GM23248 (cell line): Measurements from ENCODE around the gene TRIM22. TPM values are rescaled to one million over a fixed set of nuclear protein-coding genes. Genes with fewer than 3 reads are reported as not detected.
"Not testable (repeated sequence)": the region's sequence is repeated elsewhere in the genome, so short reads cannot be mapped to it uniquely, and the experiment has no call there.

Source experiments
- DNase-seq: peaks from one replicate; pipeline ENCODE4 v3.0.0-alpha.2; 2015
- H2AFZ ChIP-seq: fragments of 200-600 bp; sonication (generic); 2 replicates; pipeline ENCODE4 v1.6.1; 2016; ENCODE audit warnings: antibody characterized with exemption
- H3F3A ChIP-seq: fragments of 200-600 bp; sonication (generic); 2 replicates; pipeline ENCODE4 v1.6.1; 2016; ENCODE audit warnings: mild to moderate bottlenecking, antibody characterized with exemption, mixed run types; ENCODE audit not compliant: insufficient read depth
- H3K27ac ChIP-seq: fragments of 200-600 bp; sonication (generic); 2 replicates; pipeline ENCODE4 v1.5.1; 2016; ENCODE audit warnings: mild to moderate bottlenecking
- H3K27me3 ChIP-seq: fragments of 200-600 bp; sonication (generic); replicated peaks from 2 replicates; pipeline ENCODE4 v1.6.1; 2016; ENCODE audit warnings: mild to moderate bottlenecking; ENCODE audit not compliant: insufficient read depth
- H3K36me3 ChIP-seq: fragments of 200-600 bp; sonication (generic); 2 replicates; pipeline ENCODE4 v1.6.1; 2016; ENCODE audit warnings: low read depth, mild to moderate bottlenecking
- H3K4me1 ChIP-seq: fragments of 200-600 bp; sonication (generic); 2 replicates; pipeline ENCODE4 v1.6.1; 2016; ENCODE audit warnings: mild to moderate bottlenecking; ENCODE audit not compliant: insufficient read depth
- H3K4me2 ChIP-seq: fragments of 200-600 bp; sonication (generic); one replicate; pipeline ENCODE4 v1.6.1; 2016; ENCODE audit warnings: mild to moderate bottlenecking; ENCODE audit not compliant: unreplicated experiment
- H3K4me3 ChIP-seq: fragments of 200-600 bp; sonication (generic); 2 replicates; pipeline ENCODE4 v1.5.1; 2016; ENCODE audit warnings: mild to moderate bottlenecking
- H3K79me2 ChIP-seq: fragments of 200-600 bp; sonication (generic); 2 replicates; pipeline ENCODE4 v1.6.1; 2016; ENCODE audit warnings: mild to moderate bottlenecking; ENCODE audit not compliant: insufficient read depth
- H3K9ac ChIP-seq: fragments of 200-600 bp; sonication (generic); 2 replicates; pipeline ENCODE4 v1.6.1; 2016; ENCODE audit warnings: mild to moderate bottlenecking
- H3K9me2 ChIP-seq: fragments of 200-600 bp; sonication (generic); 2 replicates; pipeline ENCODE4 v1.6.1; 2016; ENCODE audit warnings: mixed run types, mild to moderate bottlenecking, moderate library complexity; ENCODE audit not compliant: insufficient read depth
- H3K9me3 ChIP-seq: fragments of 200-600 bp; sonication (generic); one replicate; pipeline ENCODE4 v1.6.1; 2017; ENCODE audit warnings: low read depth
- H4K20me1 ChIP-seq: fragments of 200-600 bp; sonication (generic); 2 replicates; pipeline ENCODE4 v1.6.0; 2016; ENCODE audit not compliant: insufficient read depth
- EZH2 ChIP-seq: fragments of 200-600 bp; sonication (generic); IDR thresholded peaks from 2 replicates; pipeline ENCODE4 v1.6.1; 2018; ENCODE audit warnings: antibody characterized with exemption, mild to moderate bottlenecking; ENCODE audit not compliant: insufficient read depth, poor library complexity, severe bottlenecking
- EZH2phosphoT487 ChIP-seq: fragments of 200-600 bp; sonication (generic); IDR thresholded peaks from 2 replicates; pipeline ENCODE4 v1.6.1; 2018; ENCODE audit warnings: antibody characterized with exemption, moderate library complexity, mild to moderate bottlenecking, low read depth; ENCODE audit not compliant: insufficient read depth
- WGBS, 2 experiments: methylation state at CpG; one replicate each; pipeline ENCODE4 v1.1.6; 2015 to 2017; ENCODE audit warnings: low lambda C conversion rate in 2 of 2, low coverage in 1 of 2; ENCODE audit errors: missing lambda C conversion rate in 2 of 2; 5-methylcytosine and 5-hydroxymethylcytosine counted together
- in situ Hi-C: fragments of 300-500 bp; cut with MboI; formaldehyde crosslinking; loops from 2 replicates; pipeline ENCODE4 v1.15.0; 2020
- polyA plus RNA-seq: library from polyadenylated mRNA; unstranded; fragments of >200 nt; fragmentation: Nextera tagmentation; extraction: Ambion mirVana; gene quantifications from 2 replicates; pipeline ENCODE4 v1.2.1, GENCODE V29; 2016
- total RNA-seq: library from RNA; depleted of rRNA; stranded (reverse); fragments of >200 nt; shearing (Covaris generic); gene quantifications from 2 replicates; pipeline ENCODE4 v1.2.3, GENCODE V29; 2014

TRIM22 gene
- total and polyA plus RNA-seq, 2 experiments from 2014 or later = 50.2 to 58.4 TPM

DNA sequence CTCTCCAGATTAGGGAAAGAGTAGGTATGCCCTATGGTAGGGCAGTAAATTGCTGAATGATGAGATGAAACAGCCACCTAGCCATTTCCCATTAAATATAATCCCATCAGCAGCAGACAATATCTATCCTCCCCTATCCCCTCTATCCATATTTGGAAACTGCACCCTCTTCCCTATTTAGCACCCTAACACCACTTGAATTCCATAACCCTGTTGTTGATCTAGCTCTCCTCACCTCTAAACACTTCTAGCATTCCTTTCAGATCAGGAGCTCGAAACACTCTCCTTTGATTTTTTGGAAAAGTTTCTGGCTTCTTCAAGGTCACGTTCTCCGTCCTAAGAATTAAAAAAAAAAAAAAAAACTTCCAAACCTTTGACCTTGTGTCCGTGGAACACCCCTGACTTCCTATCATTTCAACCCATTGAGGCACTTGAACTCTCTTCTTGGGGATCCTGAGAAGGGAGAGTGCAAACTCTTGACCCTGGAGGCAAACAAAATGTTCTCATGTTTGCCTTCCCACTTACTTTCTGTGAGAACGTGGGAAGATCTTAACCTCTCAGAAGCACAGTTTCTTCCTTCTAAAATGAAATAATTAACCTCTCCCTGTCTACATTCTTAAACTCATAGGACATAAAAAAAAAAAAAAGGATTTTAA, 23.7 kb upstream of the TRIM22 start:
- Histone ChIP-seq H3K36me3 (peaks cover 10% of the 10 kb centered on the region; the same call in 1 of the 2 replicates), H3K4me1 (no peaks in the 10 kb centered on the region), H3K27ac (no peak overlapping the region), H3K9ac (no peak overlapping the region), H3K9me2 (no peaks in the 10 kb centered on the region), H3K4me3 (no peak overlapping the region), H3F3A (no peaks in the 10 kb centered on the region), H2AFZ (no peak overlapping the region), H3K27me3 (no peaks in the 10 kb centered on the region), H4K20me1 (no peaks in the 10 kb centered on the region), H3K9me3 (no peaks in the 10 kb centered on the region), H3K79me2 (no peaks in the 10 kb centered on the region), H3K4me2 (no peak overlapping the region)
- TF ChIP-seq EZH2phosphoT487 = no peak
- no peak for TF ChIP-seq EZH2
- 92 to 98% methylated on average over 5 of the region's 5 CpGs for WGBS, 2 experiments
- in situ Hi-C loops = no loop called here
- no peak for DNase-seq

DNA sequence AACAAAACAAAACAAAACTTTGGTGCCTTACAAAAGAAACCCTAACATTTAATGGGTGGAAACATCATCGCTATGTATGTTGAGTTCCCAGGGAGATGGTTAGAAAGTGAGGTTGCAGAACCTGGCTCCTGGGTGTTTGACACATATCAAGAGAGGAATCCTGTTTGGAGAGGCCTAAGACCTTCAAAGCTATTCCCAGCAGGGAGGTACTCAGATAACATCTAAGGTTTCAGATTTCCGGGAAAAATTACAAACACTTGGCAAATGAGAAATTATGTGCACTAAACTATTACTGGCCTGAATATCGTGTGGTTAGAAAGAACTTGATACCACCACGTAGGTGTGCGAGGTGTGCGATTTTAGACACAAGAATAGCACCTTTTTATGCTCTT, 23.2 kb upstream of the TRIM22 start:
- H3F3A ChIP-seq = no peaks in the 10 kb centered on the region
- H2AFZ ChIP-seq = no peak overlapping the region
- H3K27ac ChIP-seq = no peak overlapping the region
- no peaks in the 10 kb centered on the region for H3K9me3 ChIP-seq
- H3K36me3 ChIP-seq = peaks cover 10% of the 10 kb centered on the region; the same call in 1 of the 2 replicates
- H3K9me2 ChIP-seq = no peaks in the 10 kb centered on the region
- H3K4me1 ChIP-seq = peaks cover 1% of the 10 kb centered on the region; the same call in 1 of the 2 replicates
- no peak for DNase-seq
- no peaks in the 10 kb centered on the region for H3K27me3 ChIP-seq
- TF ChIP-seq EZH2 (no peak), EZH2phosphoT487 (no peak)
- no peaks in the 10 kb centered on the region for H4K20me1 ChIP-seq
- H3K4me3 ChIP-seq = no peak overlapping the region
- 90 to 95% methylated on average over 6 of the region's 6 CpGs for WGBS, 2 experiments
- H3K79me2 ChIP-seq = no peaks in the 10 kb centered on the region
- no peak overlapping the region for H3K4me2 ChIP-seq
- in situ Hi-C loops = no loop called here
- H3K9ac ChIP-seq = no peak overlapping the region

DNA sequence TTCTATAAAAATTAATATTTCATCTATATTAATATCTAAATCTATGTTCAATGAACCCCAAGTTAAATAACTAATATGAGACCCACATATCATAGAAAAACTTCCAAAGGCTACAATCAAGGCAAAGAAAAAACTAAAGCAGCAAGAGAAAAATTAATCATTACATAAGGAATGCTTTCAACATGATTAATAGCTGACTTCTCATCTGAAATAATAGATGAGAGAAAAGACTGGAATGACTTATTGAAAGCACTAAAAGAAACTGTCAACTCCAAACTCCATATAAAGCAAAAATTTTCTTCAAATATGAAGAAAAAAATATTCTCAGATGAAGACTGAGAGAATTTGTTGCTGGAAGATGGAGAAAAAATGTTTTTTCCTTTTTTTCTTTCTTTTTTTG, 17.8 kb upstream of the TRIM22 start:
- no peaks in the 10 kb centered on the region for H3K36me3 ChIP-seq
- peaks cover 6% of the 10 kb centered on the region; the same call in 1 of the 2 replicates for H3K4me1 ChIP-seq
- DNase-seq = peak; percentile 18
- TF ChIP-seq EZH2phosphoT487 (no peak), EZH2 (no peak)
- H4K20me1 ChIP-seq = no peaks in the 10 kb centered on the region
- H3K79me2 ChIP-seq = peaks cover 14% of the 10 kb centered on the region; the same call in 1 of the 2 replicates
- no peak overlapping the region for H3K9ac ChIP-seq
- no peaks in the 10 kb centered on the region for H3K27me3 ChIP-seq
- H3K9me3 ChIP-seq = no peaks in the 10 kb centered on the region
- no peak overlapping the region for H2AFZ ChIP-seq
- H3K9me2 ChIP-seq = no peaks in the 10 kb centered on the region
- no peak overlapping the region for H3K4me3 ChIP-seq
- H3K4me2 ChIP-seq = no peak overlapping the region
- no peaks in the 10 kb centered on the region for H3F3A ChIP-seq
- no peak overlapping the region for H3K27ac ChIP-seq
- in situ Hi-C loops = no loop called here

DNA sequence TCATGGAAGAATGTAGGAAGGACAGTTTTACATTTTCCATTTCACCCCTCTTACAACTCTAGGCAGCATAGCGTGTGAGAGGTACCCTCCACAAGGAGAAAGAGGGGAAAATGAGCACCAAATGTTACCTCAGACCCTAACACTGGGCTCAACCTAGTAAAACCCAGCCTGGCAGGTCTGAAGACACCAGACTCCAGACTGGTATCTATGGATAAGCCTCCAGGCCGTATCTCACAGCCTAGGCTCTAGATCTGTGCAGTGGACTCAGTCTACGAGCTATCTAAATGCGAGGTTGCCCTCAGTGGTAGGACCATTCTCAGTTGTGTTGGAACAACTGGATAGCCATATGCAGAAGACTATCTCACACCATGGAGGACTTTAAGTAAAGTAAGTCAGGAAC, 15.2 kb upstream of the TRIM22 start:
- no peak overlapping the region for H3K4me3 ChIP-seq
- peaks cover 14% of the 10 kb centered on the region; the same call in 1 of the 2 replicates for H3K79me2 ChIP-seq
- H2AFZ ChIP-seq = no peak overlapping the region
- H3K9me3 ChIP-seq = no peaks in the 10 kb centered on the region
- no peak overlapping the region for H3K27ac ChIP-seq
- H3K27me3 ChIP-seq = no peaks in the 10 kb centered on the region
- no peaks in the 10 kb centered on the region for H3F3A ChIP-seq
- peaks cover 7% of the 10 kb centered on the region; the same call in 1 of the 2 replicates for H3K36me3 ChIP-seq
- in situ Hi-C loops = no loop called here
- DNase-seq = no peak
- WGBS, 2 experiments = 85 to 90% methylated on average over 4 of the region's 4 CpGs
- no peaks in the 10 kb centered on the region for H3K9me2 ChIP-seq
- no peak overlapping the region for H3K4me2 ChIP-seq
- H3K9ac ChIP-seq = no peak overlapping the region
- no peaks in the 10 kb centered on the region for H4K20me1 ChIP-seq
- TF ChIP-seq EZH2 (no peak), EZH2phosphoT487 (no peak)
- H3K4me1 ChIP-seq = peaks cover 6% of the 10 kb centered on the region; the same call in 1 of the 2 replicates

DNA sequence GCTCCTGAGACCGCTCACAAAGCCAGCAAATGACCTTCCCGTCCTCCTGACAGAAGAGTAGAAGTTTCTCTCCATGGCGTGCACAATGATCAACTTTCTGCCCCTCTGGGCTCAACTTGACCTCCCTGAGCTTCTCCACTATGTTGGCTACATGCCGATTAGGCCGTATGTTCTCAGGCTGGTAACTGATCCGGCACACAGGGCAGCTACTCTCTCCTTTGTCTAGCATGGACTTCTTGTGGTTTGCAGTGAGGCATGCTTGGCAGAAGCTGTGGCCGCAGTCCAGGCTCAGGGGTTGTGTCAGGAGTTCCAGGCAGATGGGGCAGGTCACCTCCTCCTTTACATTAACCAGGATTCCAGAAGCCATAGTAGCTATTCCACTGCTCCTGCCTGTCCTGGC, 9.8 kb upstream of the TRIM22 start:
- H3K4me2 ChIP-seq = no peak overlapping the region
- H3K4me1 ChIP-seq = 0 out of 2 replicates have a peak, but pooled peaks cover 5% of the 10 kb centered on the region
- no peaks in the 10 kb centered on the region for H3K9me3 ChIP-seq
- no peaks in the 10 kb centered on the region for H3K27me3 ChIP-seq
- H3F3A ChIP-seq = peaks cover 6% of the 10 kb centered on the region
- H3K9ac ChIP-seq = no peak overlapping the region
- in situ Hi-C loops = loop anchor here (25.0 kb wide), 1 partner anchor 657 kb away; no protein-coding TSS in a partner anchor
- H3K4me3 ChIP-seq = no peak overlapping the region
- TF ChIP-seq EZH2phosphoT487 (no peak), EZH2 (no peak)
- no peak overlapping the region for H3K27ac ChIP-seq
- no peaks in the 10 kb centered on the region for H3K9me2 ChIP-seq
- WGBS, 2 experiments = 85 to 90% methylated on average over 7 of the region's 7 CpGs
- no peak for DNase-seq
- peaks cover 39% of the 10 kb centered on the region for H3K79me2 ChIP-seq
- no peak overlapping the region for H2AFZ ChIP-seq
- H4K20me1 ChIP-seq = no peaks in the 10 kb centered on the region
- H3K36me3 ChIP-seq = peaks cover 7% of the 10 kb centered on the region; the same call in 1 of the 2 replicates

DNA sequence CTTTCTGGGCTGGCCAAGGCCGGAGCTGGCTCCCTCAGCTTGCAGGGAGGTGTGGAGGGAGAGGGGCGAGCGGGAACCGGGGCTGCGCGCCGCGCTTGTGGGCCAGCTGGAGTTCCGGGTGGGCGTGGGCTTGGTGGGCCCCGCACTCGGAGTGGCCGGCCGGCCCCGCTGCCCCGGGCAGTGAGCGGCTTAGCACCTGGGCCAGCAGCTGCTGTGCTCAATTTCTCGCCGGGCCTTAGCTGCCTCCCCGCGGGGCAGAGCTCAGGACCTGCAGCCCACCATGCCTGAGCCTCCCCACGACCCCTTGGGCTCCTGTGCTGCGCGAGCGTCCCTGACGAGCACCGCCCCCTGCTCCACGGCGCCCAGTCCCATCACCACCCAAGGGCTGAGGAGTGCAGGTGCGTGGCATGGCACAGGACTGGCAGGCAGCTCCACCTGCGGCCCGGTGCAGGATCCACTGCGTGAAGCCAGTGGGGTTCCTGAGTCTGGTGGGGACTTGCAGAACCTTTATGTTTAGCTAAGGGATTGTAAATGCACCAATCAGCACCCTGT, 6.6 kb upstream of the TRIM22 start:
- not testable (repeated sequence) for H3K4me3 ChIP-seq, DNase-seq, H3F3A ChIP-seq, H3K4me2 ChIP-seq, H3K27ac ChIP-seq, H3K4me1 ChIP-seq, H3K9me2 ChIP-seq, H3K9me3 ChIP-seq, H4K20me1 ChIP-seq, H3K27me3 ChIP-seq, H2AFZ ChIP-seq, H3K36me3 ChIP-seq, H3K9ac ChIP-seq
- H3K79me2 ChIP-seq = peaks cover 37% of the 10 kb centered on the region
- in situ Hi-C loops = loop anchor here (25.0 kb wide), 1 partner anchor 654 kb away; no protein-coding TSS in a partner anchor
- 82% methylated on average over 12 to 14 of the region's 33 CpGs for WGBS, 2 experiments
